Liver (tissue), 9 donors: Measurements from ENCODE around the gene C10orf95. TPM values are rescaled to one million over a fixed set of nuclear protein-coding genes. Genes with fewer than 3 reads are reported as not detected.

Experiments used
- DNase-seq: peaks from one replicate; pipeline ENCODE4 v3.0.0-alpha.2; 2017; ENCODE audit warnings: low spot score
- H3K27ac ChIP-seq, 2 donors: one replicate each; pipeline ENCODE4 v1.7.0; 2013; ENCODE audit warnings: inconsistent platforms in 2 of 2, low read length in 2 of 2, control low read depth in 1 of 2, low read depth in 1 of 2, mild to moderate bottlenecking in 1 of 2
- H3K27me3 ChIP-seq, 4 donors: one replicate each; pipeline versions ENCODE4 v1.6.1 to v1.7.0; 2013; ENCODE audit warnings: low read length in 3 of 4, inconsistent platforms in 1 of 4, mild to moderate bottlenecking in 1 of 4, moderate library complexity in 1 of 4; ENCODE audit not compliant: control insufficient read depth in 4 of 4, insufficient read depth in 4 of 4
- H3K36me3 ChIP-seq, 4 donors: one replicate each; pipeline versions ENCODE4 v1.6.1 to v1.7.0; 2013; ENCODE audit warnings: low read length in 3 of 4, mild to moderate bottlenecking in 3 of 4, low read depth in 1 of 4, moderate library complexity in 1 of 4; ENCODE audit not compliant: control insufficient read depth in 4 of 4, insufficient read depth in 3 of 4
- H3K4me1 ChIP-seq, 4 donors: one replicate each; pipeline versions ENCODE4 v1.6.1 to v1.7.0; 2013; ENCODE audit warnings: low read length in 3 of 4, mild to moderate bottlenecking in 3 of 4, moderate library complexity in 1 of 4; ENCODE audit not compliant: control insufficient read depth in 4 of 4, insufficient read depth in 4 of 4
- H3K4me3 ChIP-seq, 3 donors: one replicate each; pipeline versions ENCODE4 v1.6.1 to v1.7.0; 2013; ENCODE audit warnings: low read length in 3 of 3, control low read depth in 1 of 3, low read depth in 1 of 3, mild to moderate bottlenecking in 1 of 3
- H3K9ac ChIP-seq, 2 donors: one replicate each; pipeline ENCODE4 v1.7.0; 2013; ENCODE audit warnings: low read length in 2 of 2, mild to moderate bottlenecking in 2 of 2, moderate library complexity in 2 of 2, control low read depth in 1 of 2, low read depth in 1 of 2
- H3K9me3 ChIP-seq, 4 donors: one replicate each; pipeline versions ENCODE4 v1.6.1 to v1.7.0; 2013; ENCODE audit warnings: low read length in 3 of 4; ENCODE audit not compliant: control insufficient read depth in 4 of 4
- EGR1 ChIP-seq, 2 donors: IDR thresholded peaks; 2 replicates each; pipeline ENCODE4 v1.6.1; 2016 to 2018; ENCODE audit warnings: antibody characterized with exemption in 2 of 2, low read depth in 2 of 2
- FOXA1 ChIP-seq: IDR thresholded peaks from 2 replicates; pipeline ENCODE4 v1.6.1; 2016; ENCODE audit warnings: antibody characterized with exemption
- FOXA2 ChIP-seq: IDR thresholded peaks from 2 replicates; pipeline ENCODE4 v1.6.1; 2016; ENCODE audit warnings: antibody characterized with exemption
- GABPA ChIP-seq, 2 donors: IDR thresholded peaks in 1 of 2; conservative IDR thresholded peaks in 1 of 2; 2 replicates each; pipeline ENCODE4 v1.6.1; 2016; ENCODE audit warnings: antibody characterized with exemption in 2 of 2, mild to moderate bottlenecking in 1 of 2, moderate library complexity in 1 of 2
- HNF4A ChIP-seq, 2 donors: conservative IDR thresholded peaks; 2 replicates each; pipeline ENCODE4 v1.6.1; 2016; ENCODE audit warnings: antibody characterized with exemption in 2 of 2, mild to moderate bottlenecking in 2 of 2
- HNF4G ChIP-seq: IDR thresholded peaks from 2 replicates; pipeline ENCODE4 v1.6.1; 2016; ENCODE audit warnings: antibody characterized with exemption
- JUND ChIP-seq, 2 donors: IDR thresholded peaks; 2 replicates each; pipeline ENCODE4 v1.6.1; 2016; ENCODE audit warnings: antibody characterized with exemption in 2 of 2
- NR2F2 ChIP-seq: IDR thresholded peaks from 2 replicates; pipeline ENCODE4 v1.6.1; 2016; ENCODE audit warnings: antibody characterized with exemption
- RAD21 ChIP-seq, 2 donors: IDR thresholded peaks; 2 replicates each; pipeline ENCODE4 v1.6.1; 2016; ENCODE audit warnings: antibody characterized with exemption in 2 of 2, mild to moderate bottlenecking in 2 of 2
- RXRA ChIP-seq, 2 donors: IDR thresholded peaks; 2 replicates each; pipeline ENCODE4 v1.6.1; 2017 to 2018; ENCODE audit warnings: antibody characterized with exemption in 2 of 2, mild to moderate bottlenecking in 1 of 2
- SP1 ChIP-seq: IDR thresholded peaks from 2 replicates; pipeline ENCODE4 v1.6.1; 2018; ENCODE audit warnings: antibody characterized with exemption, mild to moderate bottlenecking
- TAF1 ChIP-seq: conservative IDR thresholded peaks from 2 replicates; pipeline ENCODE4 v1.6.1; 2016; ENCODE audit warnings: antibody characterized with exemption, mild to moderate bottlenecking
- YY1 ChIP-seq: IDR thresholded peaks from 2 replicates; pipeline ENCODE4 v1.6.1; 2016; ENCODE audit warnings: antibody characterized with exemption, mild to moderate bottlenecking
- WGBS: extraction: QIAGEN DNeasy Blood & Tissue Kit; methylation state at CpG from one replicate; pipeline ENCODE4 v1.1.7; 2013; 5-methylcytosine and 5-hydroxymethylcytosine counted together
- polyA plus RNA-seq, 2 donors: library from polyadenylated mRNA; stranded (reverse) in 1 of 2; unstranded in 1 of 2; fragments of 200-250 nt in 1 of 2; fragments of >200 nt in 1 of 2; fragmentation: Nextera tagmentation in 1 of 2; extraction: Ambion mirVana in 1 of 2; gene quantifications; one replicate each; pipeline versions ENCODE4 v1.2.1 to v1.2.3, GENCODE V29; 2013 to 2015
- total RNA-seq, 2 donors: library from RNA; depleted of rRNA; stranded (reverse); fragments of >200 nt; gene quantifications; one replicate each; pipeline ENCODE4 v1.2.3, GENCODE V29; 2014
- TF ChIP-seq, protein P1 (sequence below): IDR thresholded peaks from 2 replicates; pipeline ENCODE4 v1.6.1; 2016; ENCODE audit warnings: antibody characterized with exemption
- TF ChIP-seq, protein P2 (sequence below): IDR thresholded peaks from 2 replicates; pipeline ENCODE4 v1.6.1; 2016; ENCODE audit warnings: antibody characterized with exemption
- TF ChIP-seq, protein P3 (sequence below): IDR thresholded peaks from 2 replicates; pipeline ENCODE4 v1.6.1; 2016; ENCODE audit warnings: antibody characterized with exemption
- TF ChIP-seq, protein P4 (sequence below): fragments of 150-350 bp; IDR thresholded peaks from 2 replicates; pipeline ENCODE4 v1.5.1; 2017; ENCODE audit warnings: improper control_type of control experiment, low read depth, low read length; ENCODE audit not compliant: missing input control
- TF ChIP-seq, protein P5 (sequence below): IDR thresholded peaks from 2 replicates; pipeline ENCODE4 v1.6.1; 2016; ENCODE audit warnings: antibody characterized with exemption, mild to moderate bottlenecking
- donor health status: healthy.
- donor health status: healthy.
- donor health status: healthy.
- donor health status: healthy.
- donor health status: healthy.

The C10orf95 gene
- total and polyA plus RNA-seq, 4 donors, result 0.09 to 0.24 TPM; not detected in 2

DNA sequence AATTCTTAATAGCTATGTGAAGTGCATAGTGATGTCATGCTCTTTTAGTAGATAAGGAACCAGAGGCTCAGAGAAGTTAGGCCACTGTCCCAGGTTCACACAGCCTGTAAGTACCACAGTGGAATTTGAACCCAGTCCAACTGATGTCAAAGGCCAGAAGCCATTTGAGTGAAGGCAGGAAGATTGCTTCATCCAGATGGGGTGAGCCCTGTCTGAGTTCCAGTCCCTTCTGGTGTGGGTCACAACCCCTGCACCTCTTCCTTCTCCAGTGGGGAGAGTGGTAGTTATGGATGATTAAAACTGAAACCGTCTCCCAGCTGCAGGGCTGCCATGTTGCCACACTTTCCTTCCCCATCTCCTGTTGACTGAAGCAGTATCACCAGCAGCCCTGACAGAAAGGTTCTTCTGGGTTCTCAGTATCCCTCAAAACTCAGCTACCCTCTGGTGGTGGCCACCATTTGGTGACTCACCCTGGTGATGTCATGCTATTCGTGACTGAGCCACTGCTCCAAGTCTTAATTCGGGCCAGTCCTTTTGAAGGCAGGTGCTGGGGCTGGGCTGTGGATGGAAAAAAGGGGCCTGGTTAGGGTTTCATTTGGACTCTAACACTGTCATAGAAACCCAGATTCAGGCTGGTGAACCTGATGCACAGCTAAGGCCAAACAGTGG, 1.5 kb upstream of the C10orf95 start:
- Histone ChIP-seq H3K9me3 (no peaks in the 10 kb centered on the region), H3K9ac (no peak overlapping the region), H3K4me3 (no peak overlapping the region), H3K36me3 (peaks cover 0 to 6% (median 3%) of the 10 kb centered on the region in 4 donors), H3K27ac (peak overlapping the region; percentile 48 to 66), H3K4me1 (peaks cover 4 to 27% (median 16%) of the 10 kb centered on the region in 4 donors), H3K27me3 (no peaks in the 10 kb centered on the region)
- no peak for TF ChIP-seq EGR1 (IDR thresholded peaks at IDR 0.05; ENCODE audit: low read depth in 2 of 2)
- TF ChIP-seq RXRA (IDR thresholded peaks at IDR 0.05), result peak; percentile 58 to 67
- TF ChIP-seq YY1, result peak; percentile 50
- TF ChIP-seq, protein P1, sequence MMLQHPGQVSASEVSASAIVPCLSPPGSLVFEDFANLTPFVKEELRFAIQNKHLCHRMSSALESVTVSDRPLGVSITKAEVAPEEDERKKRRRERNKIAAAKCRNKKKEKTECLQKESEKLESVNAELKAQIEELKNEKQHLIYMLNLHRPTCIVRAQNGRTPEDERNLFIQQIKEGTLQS, result no peak
- no peak for TF ChIP-seq GABPA (IDR thresholded peaks at IDR 0.05 in 1 of 2, conservative IDR thresholded peaks at IDR 0.05 in 1 of 2)
- peak; percentile 46 to 78 for TF ChIP-seq HNF4A (conservative IDR thresholded peaks at IDR 0.05)
- no peak for TF ChIP-seq FOXA2
- no peak for TF ChIP-seq RAD21 (IDR thresholded peaks at IDR 0.05)
- TF ChIP-seq, protein P2, sequence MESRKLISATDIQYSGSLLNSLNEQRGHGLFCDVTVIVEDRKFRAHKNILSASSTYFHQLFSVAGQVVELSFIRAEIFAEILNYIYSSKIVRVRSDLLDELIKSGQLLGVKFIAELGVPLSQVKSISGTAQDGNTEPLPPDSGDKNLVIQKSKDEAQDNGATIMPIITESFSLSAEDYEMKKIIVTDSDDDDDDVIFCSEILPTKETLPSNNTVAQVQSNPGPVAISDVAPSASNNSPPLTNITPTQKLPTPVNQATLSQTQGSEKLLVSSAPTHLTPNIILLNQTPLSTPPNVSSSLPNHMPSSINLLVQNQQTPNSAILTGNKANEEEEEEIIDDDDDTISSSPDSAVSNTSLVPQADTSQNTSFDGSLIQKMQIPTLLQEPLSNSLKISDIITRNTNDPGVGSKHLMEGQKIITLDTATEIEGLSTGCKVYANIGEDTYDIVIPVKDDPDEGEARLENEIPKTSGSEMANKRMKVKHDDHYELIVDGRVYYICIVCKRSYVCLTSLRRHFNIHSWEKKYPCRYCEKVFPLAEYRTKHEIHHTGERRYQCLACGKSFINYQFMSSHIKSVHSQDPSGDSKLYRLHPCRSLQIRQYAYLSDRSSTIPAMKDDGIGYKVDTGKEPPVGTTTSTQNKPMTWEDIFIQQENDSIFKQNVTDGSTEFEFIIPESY, result no peak
- TF ChIP-seq JUND (IDR thresholded peaks at IDR 0.05), result peak; percentile 26 to 65
- TF ChIP-seq, protein P3, sequence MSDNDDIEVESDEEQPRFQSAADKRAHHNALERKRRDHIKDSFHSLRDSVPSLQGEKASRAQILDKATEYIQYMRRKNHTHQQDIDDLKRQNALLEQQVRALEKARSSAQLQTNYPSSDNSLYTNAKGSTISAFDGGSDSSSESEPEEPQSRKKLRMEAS, result no peak
- no peak for TF ChIP-seq NR2F2
- no peak for TF ChIP-seq TAF1
- TF ChIP-seq HNF4G, result no peak
- TF ChIP-seq, protein P4, sequence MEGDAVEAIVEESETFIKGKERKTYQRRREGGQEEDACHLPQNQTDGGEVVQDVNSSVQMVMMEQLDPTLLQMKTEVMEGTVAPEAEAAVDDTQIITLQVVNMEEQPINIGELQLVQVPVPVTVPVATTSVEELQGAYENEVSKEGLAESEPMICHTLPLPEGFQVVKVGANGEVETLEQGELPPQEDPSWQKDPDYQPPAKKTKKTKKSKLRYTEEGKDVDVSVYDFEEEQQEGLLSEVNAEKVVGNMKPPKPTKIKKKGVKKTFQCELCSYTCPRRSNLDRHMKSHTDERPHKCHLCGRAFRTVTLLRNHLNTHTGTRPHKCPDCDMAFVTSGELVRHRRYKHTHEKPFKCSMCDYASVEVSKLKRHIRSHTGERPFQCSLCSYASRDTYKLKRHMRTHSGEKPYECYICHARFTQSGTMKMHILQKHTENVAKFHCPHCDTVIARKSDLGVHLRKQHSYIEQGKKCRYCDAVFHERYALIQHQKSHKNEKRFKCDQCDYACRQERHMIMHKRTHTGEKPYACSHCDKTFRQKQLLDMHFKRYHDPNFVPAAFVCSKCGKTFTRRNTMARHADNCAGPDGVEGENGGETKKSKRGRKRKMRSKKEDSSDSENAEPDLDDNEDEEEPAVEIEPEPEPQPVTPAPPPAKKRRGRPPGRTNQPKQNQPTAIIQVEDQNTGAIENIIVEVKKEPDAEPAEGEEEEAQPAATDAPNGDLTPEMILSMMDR, result no peak
- no peak for TF ChIP-seq SP1
- TF ChIP-seq, protein P5, sequence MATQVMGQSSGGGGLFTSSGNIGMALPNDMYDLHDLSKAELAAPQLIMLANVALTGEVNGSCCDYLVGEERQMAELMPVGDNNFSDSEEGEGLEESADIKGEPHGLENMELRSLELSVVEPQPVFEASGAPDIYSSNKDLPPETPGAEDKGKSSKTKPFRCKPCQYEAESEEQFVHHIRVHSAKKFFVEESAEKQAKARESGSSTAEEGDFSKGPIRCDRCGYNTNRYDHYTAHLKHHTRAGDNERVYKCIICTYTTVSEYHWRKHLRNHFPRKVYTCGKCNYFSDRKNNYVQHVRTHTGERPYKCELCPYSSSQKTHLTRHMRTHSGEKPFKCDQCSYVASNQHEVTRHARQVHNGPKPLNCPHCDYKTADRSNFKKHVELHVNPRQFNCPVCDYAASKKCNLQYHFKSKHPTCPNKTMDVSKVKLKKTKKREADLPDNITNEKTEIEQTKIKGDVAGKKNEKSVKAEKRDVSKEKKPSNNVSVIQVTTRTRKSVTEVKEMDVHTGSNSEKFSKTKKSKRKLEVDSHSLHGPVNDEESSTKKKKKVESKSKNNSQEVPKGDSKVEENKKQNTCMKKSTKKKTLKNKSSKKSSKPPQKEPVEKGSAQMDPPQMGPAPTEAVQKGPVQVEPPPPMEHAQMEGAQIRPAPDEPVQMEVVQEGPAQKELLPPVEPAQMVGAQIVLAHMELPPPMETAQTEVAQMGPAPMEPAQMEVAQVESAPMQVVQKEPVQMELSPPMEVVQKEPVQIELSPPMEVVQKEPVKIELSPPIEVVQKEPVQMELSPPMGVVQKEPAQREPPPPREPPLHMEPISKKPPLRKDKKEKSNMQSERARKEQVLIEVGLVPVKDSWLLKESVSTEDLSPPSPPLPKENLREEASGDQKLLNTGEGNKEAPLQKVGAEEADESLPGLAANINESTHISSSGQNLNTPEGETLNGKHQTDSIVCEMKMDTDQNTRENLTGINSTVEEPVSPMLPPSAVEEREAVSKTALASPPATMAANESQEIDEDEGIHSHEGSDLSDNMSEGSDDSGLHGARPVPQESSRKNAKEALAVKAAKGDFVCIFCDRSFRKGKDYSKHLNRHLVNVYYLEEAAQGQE, result no peak
- no peak for TF ChIP-seq FOXA1
- no peak for DNase-seq
- WGBS, result 60% methylated on average over 3 of the region's 3 CpGs
